Ectodermal cell (in vitro differentiated cells): ENCODE data around the gene SLC50A1.

Source experiments
- H3K27ac ChIP-seq: 2 replicates; pipeline ENCODE4 v1.7.0; 2013; ENCODE audit warnings: mild to moderate bottlenecking, low read depth, low read length; ENCODE audit not compliant: insufficient read depth, poor library complexity, severe bottlenecking
- H3K27me3 ChIP-seq: 2 replicates; pipeline ENCODE4 v1.7.0; 2013; ENCODE audit warnings: mild to moderate bottlenecking, low read length; ENCODE audit not compliant: insufficient read depth, control insufficient read depth, poor library complexity, severe bottlenecking
- H3K36me3 ChIP-seq: one replicate; pipeline ENCODE4 v1.7.0; 2013; ENCODE audit warnings: low read length; ENCODE audit not compliant: control insufficient read depth, insufficient read depth
- H3K4me1 ChIP-seq: one replicate; pipeline ENCODE4 v1.7.0; 2013; ENCODE audit warnings: low read length; ENCODE audit not compliant: control insufficient read depth, insufficient read depth
- H3K4me3 ChIP-seq: 2 replicates; pipeline ENCODE4 v1.7.0; 2013; ENCODE audit warnings: low read depth, low read length, control low read depth; ENCODE audit not compliant: insufficient read depth
- H3K9me3 ChIP-seq: 2 replicates; pipeline ENCODE4 v1.7.0; 2013; ENCODE audit warnings: mild to moderate bottlenecking, low read length, moderate library complexity; ENCODE audit not compliant: control insufficient read depth
- WGBS, 2 experiments: methylation state at CpG; one replicate each; pipeline ENCODE4 v1.1.7; 2013; ENCODE audit warnings: missing lambda C conversion rate in 2 of 2; 5-methylcytosine and 5-hydroxymethylcytosine counted together

SLC50A1 gene

GRCh38 chr1:155170101-155170785 lies 34.6 kb downstream of the SLC50A1 start:
- 100% methylated on average over 1 of the region's 2 CpGs for WGBS, 2 experiments
- Histone ChIP-seq H3K4me1 (peaks cover 21% of the 10 kb centered on the region), H3K9me3 (no peaks in the 10 kb centered on the region), H3K27me3 (no peaks in the 10 kb centered on the region), H3K4me3 (no peak overlapping the region), H3K36me3 (no peaks in the 10 kb centered on the region), H3K27ac (no peak overlapping the region)

GRCh38 chr1:155170806-155171205 lies 35.2 kb downstream of the SLC50A1 start:
- Histone ChIP-seq H3K36me3 (no peaks in the 10 kb centered on the region), H3K27me3 (no peaks in the 10 kb centered on the region), H3K27ac (no peak overlapping the region), H3K4me1 (peaks cover 21% of the 10 kb centered on the region), H3K4me3 (no peak overlapping the region), H3K9me3 (no peaks in the 10 kb centered on the region)
- WGBS, 2 experiments, result 93 to 97% methylated on average over 7 of the region's 7 CpGs

GRCh38 chr1:155171836-155172731 lies 36.4 kb downstream of the SLC50A1 start:
- H3K36me3 ChIP-seq, result no peaks in the 10 kb centered on the region
- no peaks in the 10 kb centered on the region for H3K9me3 ChIP-seq
- peak overlapping the region; percentile 86 for H3K4me3 ChIP-seq
- H3K27me3 ChIP-seq, result no peaks in the 10 kb centered on the region
- peaks cover 11% of the 10 kb centered on the region for H3K4me1 ChIP-seq
- H3K27ac ChIP-seq, result no peak overlapping the region
- WGBS, 2 experiments, result 55 to 59% methylated on average over 8 of the region's 8 CpGs

- 0% methylated on average over 57 of the region's 57 CpGs for WGBS, 2 experiments
- Histone ChIP-seq H3K9me3 (no peaks in the 10 kb centered on the region), H3K36me3 (peaks cover 5% of the 10 kb centered on the region), H3K27ac (no peak within 1 kb of the TSS), H3K4me1 (peaks cover 10% of the 10 kb centered on the region), H3K27me3 (no peaks in the 10 kb centered on the region), H3K4me3 (peak within 1 kb of the TSS; percentile 86)
Observed at GRCh38 chr1:155172732-155173477, 37.3 kb downstream of the SLC50A1 start, which contains the start of gene KRTCAP2. Gene KRTCAP2 (minus strand): TSS chr1:155173304. CDS start chr1:155173224, 80 bp downstream.

GRCh38 chr1:155173478-155174323 lies 38.0 kb downstream of the SLC50A1 start, which contains the start of gene TRIM46:
Gene TRIM46 (plus strand): TSS chr1:155173849. CDS start chr1:155173967, 118 bp downstream.
- peak within 1 kb of the TSS; percentile 86 for H3K4me3 ChIP-seq
- 0 to 1% methylated on average over 36 to 38 of the region's 38 CpGs for WGBS, 2 experiments
- no peak within 1 kb of the TSS for H3K27ac ChIP-seq
- no peaks in the 10 kb centered on the region for H3K27me3 ChIP-seq
- H3K4me1 ChIP-seq, result peaks cover 10% of the 10 kb centered on the region
- no peaks in the 10 kb centered on the region for H3K9me3 ChIP-seq
- peaks cover 10% of the 10 kb centered on the region for H3K36me3 ChIP-seq

GRCh38 chr1:155174324-155175280 lies 39.0 kb downstream of the SLC50A1 start:
- WGBS, 2 experiments, result 3 to 4% methylated on average over 32 to 33 of the region's 35 CpGs
- Histone ChIP-seq H3K27me3 (no peaks in the 10 kb centered on the region), H3K36me3 (peaks cover 16% of the 10 kb centered on the region), H3K4me1 (peaks cover 10% of the 10 kb centered on the region), H3K27ac (no peak overlapping the region), H3K9me3 (no peaks in the 10 kb centered on the region), H3K4me3 (peak overlapping the region; percentile 86)

GRCh38 chr1:155175281-155175926 lies 39.8 kb downstream of the SLC50A1 start:
- 89 to 91% methylated on average over 12 of the region's 12 CpGs for WGBS, 2 experiments
- no peaks in the 10 kb centered on the region for H3K27me3 ChIP-seq
- peaks cover 22% of the 10 kb centered on the region for H3K36me3 ChIP-seq
- H3K9me3 ChIP-seq, result no peaks in the 10 kb centered on the region
- peak overlapping the region; percentile 86 for H3K4me3 ChIP-seq
- no peak overlapping the region for H3K27ac ChIP-seq
- peaks cover 10% of the 10 kb centered on the region for H3K4me1 ChIP-seq

- H3K9me3 ChIP-seq, result no peaks in the 10 kb centered on the region
- no peaks in the 10 kb centered on the region for H3K27me3 ChIP-seq
- H3K4me1 ChIP-seq, result peaks cover 10% of the 10 kb centered on the region
- WGBS, 2 experiments, result 91 to 92% methylated on average over 8 to 9 of the region's 9 CpGs
- peaks cover 22% of the 10 kb centered on the region for H3K36me3 ChIP-seq
- no peak overlapping the region for H3K27ac ChIP-seq
- no peak overlapping the region for H3K4me3 ChIP-seq
Observed at GRCh38 chr1:155175927-155176371, 40.3 kb downstream of the SLC50A1 start.
